ENCODE results near the gene AP2A2.

The AP2A2 gene

GRCh38 chr11:942823-943222, 17.2 kb downstream of the AP2A2 start:
- no peaks in the 10 kb centered on the region for H3K27me3 ChIP-seq (ENCODE audit: insufficient read depth, low read length)
- H3K27ac ChIP-seq (ENCODE audit: low read depth, low read length) = peak overlapping the region; percentile 43
- H3K36me3 ChIP-seq (ENCODE audit: insufficient read depth, low read length) = peaks cover 3% of the 10 kb centered on the region; the same call in 1 of the 2 replicates
- peaks cover 56% of the 10 kb centered on the region for H3K4me1 ChIP-seq (ENCODE audit: insufficient read depth, low read length)
- H3K9me3 ChIP-seq (ENCODE audit: insufficient read depth, low read depth, low read length) = no peaks in the 10 kb centered on the region
- no peak overlapping the region for H3K4me3 ChIP-seq (ENCODE audit: low read length)
- H3K9ac ChIP-seq (ENCODE audit: low read depth, low read length) = no peak overlapping the region
- WGBS = 83% methylated on average over 8 of the region's 9 CpGs

DNA sequence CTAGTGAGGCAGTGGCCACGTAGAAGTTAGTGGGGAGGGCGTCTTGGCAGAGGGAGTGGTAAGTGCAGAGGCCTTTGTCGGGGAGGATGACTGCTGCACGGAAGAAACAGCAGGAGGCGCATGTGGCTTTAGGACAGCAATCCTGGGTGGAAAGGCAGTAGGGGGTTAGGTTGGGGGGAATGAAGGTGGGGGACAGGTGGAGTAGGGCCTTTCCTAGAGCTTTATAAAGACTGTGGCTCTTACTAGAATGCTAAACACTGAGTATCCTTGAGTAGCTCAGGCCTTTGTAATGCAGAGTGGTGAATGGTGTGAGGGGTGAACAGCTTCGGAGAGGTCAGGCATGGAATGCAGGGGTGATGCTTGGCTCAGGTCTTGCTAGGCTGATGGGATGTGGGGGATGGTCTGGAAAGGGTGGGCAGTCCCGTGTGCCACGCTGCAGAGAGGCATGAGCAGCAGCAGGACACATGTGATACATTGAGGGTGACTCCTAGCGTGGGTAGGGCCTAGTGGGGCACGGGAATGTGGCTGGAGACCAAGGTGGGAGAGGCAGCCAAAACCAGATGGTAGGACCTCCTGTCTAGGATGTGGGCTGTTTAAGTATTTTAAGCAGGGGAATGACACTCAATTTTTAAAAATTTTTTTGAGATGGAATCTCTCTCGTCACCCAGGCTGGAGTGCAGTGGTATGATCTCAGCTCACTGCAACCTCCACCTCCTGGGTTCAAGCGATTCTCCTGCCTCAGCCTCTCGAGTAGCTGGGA, 19.2 kb downstream of the AP2A2 start:
- H3K4me3 ChIP-seq (ENCODE audit: low read length) = peak overlapping the region; percentile 29; the same call in 1 of the 2 replicates
- H3K36me3 ChIP-seq (ENCODE audit: insufficient read depth, low read length) = peaks cover 3% of the 10 kb centered on the region; the same call in 1 of the 2 replicates
- WGBS = 25% methylated on average over 13 of the region's 13 CpGs
- H3K9me3 ChIP-seq (ENCODE audit: insufficient read depth, low read depth, low read length) = no peaks in the 10 kb centered on the region
- peak overlapping the region; percentile 68 for H3K9ac ChIP-seq (ENCODE audit: low read depth, low read length)
- H3K4me1 ChIP-seq (ENCODE audit: insufficient read depth, low read length) = peaks cover 49% of the 10 kb centered on the region
- no peaks in the 10 kb centered on the region for H3K27me3 ChIP-seq (ENCODE audit: insufficient read depth, low read length)
- peak overlapping the region; percentile 93 for H3K27ac ChIP-seq (ENCODE audit: low read depth, low read length)

DNA sequence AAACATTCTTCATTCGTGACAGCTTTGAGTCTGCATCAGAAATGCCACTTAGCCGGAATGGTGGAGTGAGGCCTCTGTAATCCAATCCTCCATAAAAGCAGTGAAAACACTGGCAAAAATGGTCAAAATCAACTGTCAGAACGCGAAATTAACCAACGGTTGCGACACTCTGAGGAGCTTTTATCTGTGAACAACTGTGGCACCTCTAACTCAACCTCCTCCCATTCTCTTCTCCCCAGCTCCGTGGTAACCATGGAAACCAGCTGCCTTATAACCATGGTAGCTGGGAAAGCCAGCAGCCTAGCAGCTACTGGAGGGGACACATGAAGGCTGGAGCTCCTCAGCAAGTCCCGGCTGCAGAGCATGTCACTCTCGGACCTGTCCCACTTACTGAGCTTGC, 20.3 kb downstream of the AP2A2 start:
- H3K36me3 ChIP-seq (ENCODE audit: insufficient read depth, low read length) = peaks cover 3% of the 10 kb centered on the region; the same call in 1 of the 2 replicates

GRCh38 chr11:947744-948143, 22.1 kb downstream of the AP2A2 start:
- Histone ChIP-seq H3K36me3 (ENCODE audit: insufficient read depth, low read length) (peaks cover 6% of the 10 kb centered on the region; the same call in 1 of the 2 replicates), H3K4me1 (ENCODE audit: insufficient read depth, low read length) (peaks cover 37% of the 10 kb centered on the region), H3K9ac (ENCODE audit: low read depth, low read length) (no peak overlapping the region), H3K4me3 (ENCODE audit: low read length) (no peak overlapping the region), H3K9me3 (ENCODE audit: insufficient read depth, low read depth, low read length) (no peaks in the 10 kb centered on the region), H3K27me3 (ENCODE audit: insufficient read depth, low read length) (no peaks in the 10 kb centered on the region), H3K27ac (ENCODE audit: low read depth, low read length) (no peak overlapping the region)
- 94% methylated on average over 4 of the region's 4 CpGs for WGBS

More for the DNA sequence above, 20.3 kb downstream of the AP2A2 start:
- no peak overlapping the region for H3K4me3 ChIP-seq (ENCODE audit: low read length)
- H3K4me1 ChIP-seq (ENCODE audit: insufficient read depth, low read length) = peaks cover 39% of the 10 kb centered on the region
- no peak overlapping the region for H3K9ac ChIP-seq (ENCODE audit: low read depth, low read length)
- peak overlapping the region; percentile 93; the same call in 1 of the 2 replicates for H3K27ac ChIP-seq (ENCODE audit: low read depth, low read length)
- H3K9me3 ChIP-seq (ENCODE audit: insufficient read depth, low read depth, low read length) = no peaks in the 10 kb centered on the region
- WGBS = 65% methylated on average over 9 of the region's 9 CpGs
- no peaks in the 10 kb centered on the region for H3K27me3 ChIP-seq (ENCODE audit: insufficient read depth, low read length)

GRCh38 chr11:951507-951906, 25.8 kb downstream of the AP2A2 start:
- 97% methylated on average over 9 of the region's 9 CpGs for WGBS
- no peaks in the 10 kb centered on the region for H3K27me3 ChIP-seq (ENCODE audit: insufficient read depth, low read length)
- H3K36me3 ChIP-seq (ENCODE audit: insufficient read depth, low read length) = peaks cover 5% of the 10 kb centered on the region; the same call in 1 of the 2 replicates
- no peak overlapping the region for H3K9ac ChIP-seq (ENCODE audit: low read depth, low read length)
- peaks cover 28% of the 10 kb centered on the region for H3K4me1 ChIP-seq (ENCODE audit: insufficient read depth, low read length)
- H3K27ac ChIP-seq (ENCODE audit: low read depth, low read length) = no peak overlapping the region; the same call in 1 of the 2 replicates
- H3K9me3 ChIP-seq (ENCODE audit: insufficient read depth, low read depth, low read length) = no peaks in the 10 kb centered on the region
- no peak overlapping the region for H3K4me3 ChIP-seq (ENCODE audit: low read length)

GRCh38 chr11:952406-953385, 27.0 kb downstream of the AP2A2 start:
- H3K4me1 ChIP-seq (ENCODE audit: insufficient read depth, low read length) = peaks cover 24% of the 10 kb centered on the region
- peaks cover 12% of the 10 kb centered on the region for H3K36me3 ChIP-seq (ENCODE audit: insufficient read depth, low read length)
- no peaks in the 10 kb centered on the region for H3K9me3 ChIP-seq (ENCODE audit: insufficient read depth, low read depth, low read length)
- peak overlapping the region; percentile 36; the same call in 1 of the 2 replicates for H3K27ac ChIP-seq (ENCODE audit: low read depth, low read length)
- WGBS = 84% methylated on average over 18 of the region's 18 CpGs
- H3K9ac ChIP-seq (ENCODE audit: low read depth, low read length) = no peak overlapping the region
- H3K27me3 ChIP-seq (ENCODE audit: insufficient read depth, low read length) = no peaks in the 10 kb centered on the region
- H3K4me3 ChIP-seq (ENCODE audit: low read length) = no peak overlapping the region

GRCh38 chr11:953512-953911, 27.8 kb downstream of the AP2A2 start:
- no peak overlapping the region for H3K27ac ChIP-seq (ENCODE audit: low read depth, low read length)
- WGBS = 89% methylated on average over 13 of the region's 13 CpGs

GRCh38 chr11:954392-955153, 28.9 kb downstream of the AP2A2 start:
- Histone ChIP-seq H3K36me3 (ENCODE audit: insufficient read depth, low read length) (peaks cover 18% of the 10 kb centered on the region), H3K27ac (ENCODE audit: low read depth, low read length) (0 out of 2 replicates have a peak overlapping the region, but pooled peaks have one; percentile 30), H3K4me3 (ENCODE audit: low read length) (no peak overlapping the region), H3K9ac (ENCODE audit: low read depth, low read length) (no peak overlapping the region), H3K4me1 (ENCODE audit: insufficient read depth, low read length) (peaks cover 24% of the 10 kb centered on the region), H3K27me3 (ENCODE audit: insufficient read depth, low read length) (no peaks in the 10 kb centered on the region), H3K9me3 (ENCODE audit: insufficient read depth, low read depth, low read length) (no peaks in the 10 kb centered on the region)
- WGBS = 90% methylated on average over 4 of the region's 5 CpGs

More at GRCh38 chr11:953512-953911, 27.8 kb downstream of the AP2A2 start:
- Histone ChIP-seq H3K27me3 (ENCODE audit: insufficient read depth, low read length) (no peaks in the 10 kb centered on the region), H3K9ac (ENCODE audit: low read depth, low read length) (no peak overlapping the region), H3K9me3 (ENCODE audit: insufficient read depth, low read depth, low read length) (no peaks in the 10 kb centered on the region), H3K36me3 (ENCODE audit: insufficient read depth, low read length) (peaks cover 14% of the 10 kb centered on the region), H3K4me1 (ENCODE audit: insufficient read depth, low read length) (peaks cover 24% of the 10 kb centered on the region), H3K4me3 (ENCODE audit: low read length) (no peak overlapping the region)

DNA sequence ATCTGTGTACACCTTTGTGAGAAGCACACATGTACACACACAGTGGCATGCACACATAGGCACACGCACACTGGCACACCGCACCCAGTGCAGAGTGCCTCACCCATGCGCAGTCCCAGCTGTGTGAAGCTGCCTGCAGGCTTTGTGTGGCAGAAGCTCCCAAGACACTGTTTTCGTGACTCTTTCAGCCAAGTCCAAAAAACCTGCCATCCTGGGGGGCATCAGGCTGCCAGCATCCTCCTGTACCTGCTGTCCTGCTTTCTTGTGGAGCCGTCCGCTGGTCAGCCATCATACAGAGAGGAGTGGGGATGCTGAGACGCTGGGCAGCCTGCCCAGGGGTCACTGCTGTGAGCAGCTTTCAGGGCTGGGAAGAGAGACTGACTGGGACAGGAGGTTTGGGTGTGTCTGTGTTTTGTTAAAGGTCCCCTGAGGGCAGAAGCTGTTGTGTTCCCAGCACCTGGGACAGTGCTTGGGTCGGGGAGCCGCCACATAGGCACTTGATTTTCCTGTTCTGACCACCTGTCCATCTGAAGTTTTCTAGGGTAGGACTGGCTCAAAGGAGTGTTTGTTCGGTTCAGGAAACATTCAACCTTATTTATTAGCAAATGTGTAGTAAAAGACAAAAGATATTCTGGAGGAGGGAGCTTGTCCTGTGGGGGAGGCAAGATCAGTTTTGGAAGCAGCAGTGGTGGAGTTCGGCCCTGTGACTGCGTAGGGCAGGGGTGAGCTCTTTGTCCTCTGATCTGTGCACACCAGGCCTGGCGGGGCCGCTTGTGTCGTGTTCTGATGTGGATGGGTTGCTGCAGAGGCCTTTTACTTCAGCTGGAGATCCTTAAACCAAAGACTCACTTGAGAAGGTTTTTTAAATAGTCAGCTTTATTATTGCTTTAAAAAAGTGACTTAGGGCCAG, 29.7 kb downstream of the AP2A2 start:
- peaks cover 24% of the 10 kb centered on the region for H3K36me3 ChIP-seq (ENCODE audit: insufficient read depth, low read length)
- WGBS = 87% methylated on average over 15 of the region's 15 CpGs
- H3K9ac ChIP-seq (ENCODE audit: low read depth, low read length) = 0 out of 2 replicates have a peak overlapping the region, but pooled peaks have one; percentile 17
- H3K27me3 ChIP-seq (ENCODE audit: insufficient read depth, low read length) = no peaks in the 10 kb centered on the region
- H3K4me3 ChIP-seq (ENCODE audit: low read length) = no peak overlapping the region
- no peaks in the 10 kb centered on the region for H3K9me3 ChIP-seq (ENCODE audit: insufficient read depth, low read depth, low read length)
- H3K4me1 ChIP-seq (ENCODE audit: insufficient read depth, low read length) = peaks cover 24% of the 10 kb centered on the region
- 0 out of 2 replicates have a peak overlapping the region, but pooled peaks have one; percentile 30 for H3K27ac ChIP-seq (ENCODE audit: low read depth, low read length)

All from HUES64 (cell line).